CD14-positive monocyte (primary cell): ENCODE measurements around the gene BEND2. TPM values are rescaled to one million over a fixed set of nuclear protein-coding genes. Genes with fewer than 3 reads are reported as not detected.

Source experiments
- DNase-seq, 3 donors: peaks; one replicate each; pipeline ENCODE4 v3.0.0-alpha.2; 2011 to 2022
- H2AFZ ChIP-seq: 2 replicates; pipeline ENCODE4 v1.6.0; 2012; ENCODE audit warnings: mild to moderate bottlenecking, low read depth, low read length, inconsistent platforms; ENCODE audit not compliant: insufficient read depth, poor library complexity, severe bottlenecking
- H3K27ac ChIP-seq, 2 donors: 1 replicate in 1 of 2; 2 replicates in 1 of 2; pipeline ENCODE4 v1.5.1; 2012 to 2013; ENCODE audit warnings: low read length in 2 of 2, control low read depth in 1 of 2, inconsistent platforms in 1 of 2, low read depth in 1 of 2, mild to moderate bottlenecking in 1 of 2
- H3K27me3 ChIP-seq, 2 donors: one replicate each; pipeline versions ENCODE4 v1.6.0 to v1.6.1; 2011 to 2013; ENCODE audit warnings: low read length in 2 of 2; ENCODE audit not compliant: control insufficient read depth in 2 of 2, insufficient read depth in 2 of 2
- H3K36me3 ChIP-seq, 2 donors: replicated peaks in 1 of 2; 1 replicate in 1 of 2; 2 replicates in 1 of 2; pipeline versions ENCODE4 v1.5.1 to v1.6.1; 2012 to 2013; ENCODE audit warnings: low read length in 2 of 2, control low read depth in 1 of 2, inconsistent platforms in 1 of 2, mild to moderate bottlenecking in 1 of 2; ENCODE audit not compliant: insufficient read depth in 2 of 2, control insufficient read depth in 1 of 2
- H3K4me1 ChIP-seq, 2 donors: 1 replicate in 1 of 2; 2 replicates in 1 of 2; pipeline versions ENCODE4 v1.5.1 to v1.6.1; 2012 to 2013; ENCODE audit warnings: low read length in 2 of 2, control low read depth in 1 of 2, inconsistent platforms in 1 of 2, mild to moderate bottlenecking in 1 of 2, moderate library complexity in 1 of 2; ENCODE audit not compliant: insufficient read depth in 2 of 2, control insufficient read depth in 1 of 2
- H3K4me2 ChIP-seq: replicated peaks from 2 replicates; pipeline ENCODE3; 2012; ENCODE audit warnings: low read length, moderate library complexity, mild to moderate bottlenecking; ENCODE audit not compliant: poor library complexity, severe bottlenecking; ENCODE audit errors: extremely low read depth
- H3K4me3 ChIP-seq, 3 experiments: fragments of 200-600 bp in 1 of 3; sonication (generic) in 1 of 3; replicated peaks in 1 of 3; 1 replicate in 2 of 3; 2 replicates in 1 of 3; pipeline ENCODE4 v1.5.1; 2011 to 2013; ENCODE audit warnings: low read length in 3 of 3, mild to moderate bottlenecking in 3 of 3, control low read depth in 2 of 3, low read depth in 2 of 3, inconsistent platforms in 1 of 3, moderate library complexity in 1 of 3
- H3K79me2 ChIP-seq: 2 replicates; pipeline ENCODE4 v1.6.0; 2012; ENCODE audit warnings: mild to moderate bottlenecking, control low read depth, inconsistent platforms, low read length, moderate library complexity; ENCODE audit not compliant: insufficient read depth
- H3K9ac ChIP-seq: 2 replicates; pipeline ENCODE4 v1.6.0; 2017; ENCODE audit warnings: low read length, mild to moderate bottlenecking; ENCODE audit not compliant: insufficient read depth, poor library complexity, severe bottlenecking
- H3K9me3 ChIP-seq, 2 donors: replicated peaks in 1 of 2; 1 replicate in 1 of 2; 2 replicates in 1 of 2; pipeline versions ENCODE4 v1.5.1 to v1.6.1; 2012 to 2013; ENCODE audit warnings: low read length in 2 of 2, control low read depth in 1 of 2; ENCODE audit not compliant: control insufficient read depth in 1 of 2, insufficient read depth in 1 of 2
- H4K20me1 ChIP-seq: 2 replicates; pipeline ENCODE4 v1.6.0; 2012; ENCODE audit warnings: mild to moderate bottlenecking, low read length, control low read depth, moderate library complexity; ENCODE audit not compliant: insufficient read depth
- H3K27ac Mint-ChIP-seq, 7 donors: one replicate each; pipeline ENCODE4 v1.8.0; 2020; ENCODE audit warnings: mild to moderate bottlenecking in 7 of 7, mixed read lengths in 7 of 7, moderate library complexity in 6 of 7, inconsistent platforms in 2 of 7
- H3K27me3 Mint-ChIP-seq, 3 donors: one replicate each; pipeline ENCODE4 v1.8.0; 2021 to 2022; ENCODE audit warnings: low read depth in 3 of 3, mild to moderate bottlenecking in 3 of 3, mixed read lengths in 3 of 3, moderate library complexity in 3 of 3, inconsistent platforms in 1 of 3
- H3K36me3 Mint-ChIP-seq, 2 donors: one replicate each; pipeline ENCODE4 v1.8.0; 2020; ENCODE audit warnings: mixed read lengths in 2 of 2, inconsistent platforms in 1 of 2, mild to moderate bottlenecking in 1 of 2
- H3K4me1 Mint-ChIP-seq: one replicate; pipeline ENCODE4 v1.8.0; 2020; ENCODE audit warnings: mild to moderate bottlenecking, mixed read lengths
- H3K4me3 Mint-ChIP-seq, 2 donors: one replicate each; pipeline ENCODE4 v1.8.0; 2020; ENCODE audit warnings: mild to moderate bottlenecking in 2 of 2, mixed read lengths in 2 of 2, moderate library complexity in 1 of 2
- H3K9me3 Mint-ChIP-seq, 7 donors: one replicate each; pipeline ENCODE4 v1.8.0; 2020 to 2022; ENCODE audit warnings: mixed read lengths in 7 of 7, mild to moderate bottlenecking in 6 of 7, moderate library complexity in 6 of 7, inconsistent platforms in 2 of 7
- CTCF ChIP-seq: fragments of 200-600 bp; IDR thresholded peaks from one replicate; pipeline ENCODE4 v1.8.0; 2022; ENCODE audit warnings: antibody characterized with exemption, mild to moderate bottlenecking
- WGBS: methylation state at CpG from one replicate; pipeline ENCODE4 v1.1.5; 2013; ENCODE audit warnings: missing lambda C conversion rate; ENCODE audit not compliant: insufficient coverage; 5-methylcytosine and 5-hydroxymethylcytosine counted together
- intact Hi-C, 2 donors: fragments of 100-400 bp; cut with micrococcal nuclease; formaldehyde crosslinking; loops; one replicate each; pipeline versions ENCODE4 v1.15.0 to v1.15.1; 2023
- polyA plus RNA-seq, 3 donors: library from polyadenylated mRNA; depleted of rRNA in 1 of 3; unstranded in 2 of 3; stranded (reverse) in 1 of 3; fragments of 300-500 nt in 2 of 3; fragments of >200 nt in 1 of 3; fragmentation: Illumina TruSeq in 2 of 3; gene quantifications; 1 replicate in 2 of 3; 2 replicates in 1 of 3; pipeline ENCODE4 v1.2.3, GENCODE V29; 2012 to 2021

BEND2 gene
- polyA plus RNA-seq, 3 donors: 0.04 to 0.14 TPM; not detected in 1

DNA sequence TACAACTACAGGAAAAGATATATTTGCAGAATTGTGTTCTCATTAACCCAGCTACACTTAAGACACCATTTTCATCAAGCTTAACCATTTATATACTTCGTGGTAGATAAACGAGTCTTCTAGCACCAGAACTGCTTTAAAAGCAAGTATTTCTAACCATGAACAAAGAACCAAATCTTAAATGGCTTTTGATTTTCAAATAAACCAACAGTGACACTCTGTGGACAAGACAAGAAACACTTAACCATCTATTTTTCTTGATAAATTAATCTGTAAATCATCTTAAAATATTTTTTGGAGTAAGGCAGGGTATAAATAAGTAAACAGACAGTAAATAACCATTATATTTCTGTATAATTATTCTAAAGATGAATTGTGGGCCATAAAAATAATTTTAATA, 10.2 kb downstream of the BEND2 start:
- H3K36me3 ChIP-seq: no peaks in the 10 kb centered on the region
- no peaks in the 10 kb centered on the region for H3K79me2 ChIP-seq
- no peaks in the 10 kb centered on the region for H3K9me3 ChIP-seq
- H2AFZ ChIP-seq: no peak overlapping the region
- H3K27me3 ChIP-seq: no peaks in the 10 kb centered on the region
- H3K4me2 ChIP-seq: no peak overlapping the region
- peaks cover 6% of the 10 kb centered on the region for H3K4me1 Mint-ChIP-seq
- intact Hi-C loops: no loop called here
- DNase-seq: no peak
- H3K27ac ChIP-seq: no peak overlapping the region
- H4K20me1 ChIP-seq: no peaks in the 10 kb centered on the region
- peaks cover 0 to 3% (median 0%) of the 10 kb centered on the region in 7 donors for H3K9me3 Mint-ChIP-seq
- TF ChIP-seq CTCF: no peak
- H3K36me3 Mint-ChIP-seq: no peaks in the 10 kb centered on the region
- H3K4me3 Mint-ChIP-seq: no peak overlapping the region
- no peak overlapping the region for H3K27ac Mint-ChIP-seq
- peaks cover 0 to 5% (median 0%) of the 10 kb centered on the region in 3 donors for H3K27me3 Mint-ChIP-seq
- no CpG with 5 or more reads among the region's 2 CpGs for WGBS
- no peaks in the 10 kb centered on the region for H3K4me1 ChIP-seq
- no peak overlapping the region for H3K9ac ChIP-seq
- no peak overlapping the region for H3K4me3 ChIP-seq

- H3K27me3 ChIP-seq: no peaks in the 10 kb centered on the region
- H3K9ac ChIP-seq: no peak overlapping the region
- H3K4me3 ChIP-seq: no peak overlapping the region
- no peaks in the 10 kb centered on the region for H3K36me3 Mint-ChIP-seq
- H3K27me3 Mint-ChIP-seq: peaks cover 0 to 6% (median 0%) of the 10 kb centered on the region in 3 donors
- no peak for DNase-seq
- H4K20me1 ChIP-seq: no peaks in the 10 kb centered on the region
- peaks cover 0 to 3% (median 0%) of the 10 kb centered on the region in 7 donors for H3K9me3 Mint-ChIP-seq
- no peak overlapping the region for H2AFZ ChIP-seq
- H3K9me3 ChIP-seq: no peaks in the 10 kb centered on the region
- no peaks in the 10 kb centered on the region for H3K4me1 Mint-ChIP-seq
- no peak overlapping the region for H3K27ac ChIP-seq
- no peaks in the 10 kb centered on the region for H3K79me2 ChIP-seq
- H3K4me2 ChIP-seq: no peak overlapping the region
- no peak overlapping the region for H3K27ac Mint-ChIP-seq
- H3K4me1 ChIP-seq: no peaks in the 10 kb centered on the region
- intact Hi-C loops: no loop called here
- no peaks in the 10 kb centered on the region for H3K36me3 ChIP-seq
- no peak for TF ChIP-seq CTCF
- H3K4me3 Mint-ChIP-seq: no peak overlapping the region
- 91% methylated on average over 4 of the region's 8 CpGs for WGBS
Measured at GRCh38 chrX:18206657-18207056, 14.0 kb downstream of the BEND2 start.
